Choroid plexus epithelial cell (primary cell): ENCODE results near the gene NEDD4.
A peak's percentile ranks its signal among the peaks of the same experiment; 100 is the strongest.
"Not testable (repeated sequence)": the region's sequence is repeated elsewhere in the genome, so short reads cannot be mapped to it uniquely, and the experiment has no call there.

ENCODE experiments used
- DNase-seq: peaks from one replicate; pipeline ENCODE4 v3.0.0-alpha.2; 2010; ENCODE audit warnings: low read depth
- H3K4me3 ChIP-seq: 2 replicates; pipeline ENCODE4 v1.5.1; 2011; ENCODE audit warnings: low read depth, mild to moderate bottlenecking, control low read depth, low read length, moderate library complexity
- TF ChIP-seq, protein P1 (sequence below): conservative IDR thresholded peaks from 2 replicates; pipeline ENCODE4 v1.5.1; 2011; ENCODE audit warnings: low read depth, mild to moderate bottlenecking, control low read depth, inconsistent platforms, low read length, moderate library complexity

The NEDD4 gene

GRCh38 chr15:56019819-56020486 is 26.5 kb upstream of the NEDD4 start:
- TF ChIP-seq, protein P1, sequence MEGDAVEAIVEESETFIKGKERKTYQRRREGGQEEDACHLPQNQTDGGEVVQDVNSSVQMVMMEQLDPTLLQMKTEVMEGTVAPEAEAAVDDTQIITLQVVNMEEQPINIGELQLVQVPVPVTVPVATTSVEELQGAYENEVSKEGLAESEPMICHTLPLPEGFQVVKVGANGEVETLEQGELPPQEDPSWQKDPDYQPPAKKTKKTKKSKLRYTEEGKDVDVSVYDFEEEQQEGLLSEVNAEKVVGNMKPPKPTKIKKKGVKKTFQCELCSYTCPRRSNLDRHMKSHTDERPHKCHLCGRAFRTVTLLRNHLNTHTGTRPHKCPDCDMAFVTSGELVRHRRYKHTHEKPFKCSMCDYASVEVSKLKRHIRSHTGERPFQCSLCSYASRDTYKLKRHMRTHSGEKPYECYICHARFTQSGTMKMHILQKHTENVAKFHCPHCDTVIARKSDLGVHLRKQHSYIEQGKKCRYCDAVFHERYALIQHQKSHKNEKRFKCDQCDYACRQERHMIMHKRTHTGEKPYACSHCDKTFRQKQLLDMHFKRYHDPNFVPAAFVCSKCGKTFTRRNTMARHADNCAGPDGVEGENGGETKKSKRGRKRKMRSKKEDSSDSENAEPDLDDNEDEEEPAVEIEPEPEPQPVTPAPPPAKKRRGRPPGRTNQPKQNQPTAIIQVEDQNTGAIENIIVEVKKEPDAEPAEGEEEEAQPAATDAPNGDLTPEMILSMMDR = no peak
- no peak overlapping the region for H3K4me3 ChIP-seq
- DNase-seq = no peak

- DNase-seq = no peak
- H3K4me3 ChIP-seq = no peak overlapping the region
- TF ChIP-seq, protein P1 = no peak
Observed at GRCh38 chr15:56019060-56019793, 25.8 kb upstream of the NEDD4 start.

DNA sequence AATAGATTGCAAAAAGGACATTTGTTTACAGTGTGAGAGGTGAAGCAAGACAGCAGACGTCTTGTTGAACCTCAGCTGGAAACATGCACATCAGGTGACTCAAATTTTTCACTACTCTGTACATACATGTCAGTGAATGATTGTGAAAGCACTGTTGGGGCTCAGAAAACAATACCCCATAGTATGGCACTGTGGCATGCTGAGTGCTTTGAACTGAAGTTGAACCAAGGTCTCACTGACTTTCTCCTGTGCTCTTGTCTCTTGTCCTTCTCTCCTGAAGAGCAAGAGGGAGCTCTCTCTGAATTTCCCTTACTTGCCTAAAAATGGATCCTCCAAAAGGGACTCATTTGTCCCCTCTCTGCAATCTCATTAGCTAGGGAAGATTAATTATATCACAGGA is 24.5 kb upstream of the NEDD4 start:
- no peak for DNase-seq
- TF ChIP-seq, protein P1 = peak; percentile 43
- no peak overlapping the region for H3K4me3 ChIP-seq

DNA sequence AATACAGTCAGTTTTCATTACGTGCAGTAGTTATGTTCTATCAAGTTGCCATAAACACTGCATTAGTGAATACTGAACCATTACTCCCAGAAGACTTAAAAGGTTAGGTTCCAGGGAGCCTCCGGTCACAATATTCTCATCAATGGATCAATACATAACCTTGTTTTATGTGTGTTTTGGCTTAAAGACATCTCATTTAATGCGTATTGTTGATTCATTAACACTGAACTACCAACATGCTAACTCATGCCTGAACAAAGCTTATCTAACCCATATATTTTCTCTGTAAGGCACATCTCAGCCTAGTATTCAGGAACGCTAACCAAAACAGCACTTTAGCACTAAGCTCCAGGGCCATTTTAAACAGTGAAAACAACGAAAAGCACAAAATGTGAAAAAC is 24.1 kb upstream of the NEDD4 start:
- TF ChIP-seq, protein P1 = no peak
- DNase-seq = no peak
- H3K4me3 ChIP-seq = no peak overlapping the region

DNA sequence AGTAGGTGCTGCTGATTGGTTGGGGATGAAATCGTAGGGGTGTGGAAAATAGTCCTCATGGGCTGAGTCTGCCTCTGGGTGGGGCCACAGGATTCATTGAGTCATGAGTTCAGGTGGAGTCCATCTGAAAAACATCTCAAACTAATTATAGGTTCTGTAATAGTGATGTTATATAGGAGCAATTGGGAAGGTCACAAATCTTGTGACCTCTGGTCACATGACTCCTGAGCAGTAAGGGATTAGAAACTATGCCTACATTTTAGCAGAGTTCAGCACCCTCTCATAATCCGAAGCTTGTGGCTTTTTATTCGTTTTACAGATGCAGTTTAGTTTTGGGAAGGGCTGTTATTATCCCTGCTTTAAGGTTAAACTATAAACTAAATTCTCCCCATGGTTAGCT is 22.9 kb upstream of the NEDD4 start:
- no peak overlapping the region for H3K4me3 ChIP-seq
- DNase-seq = no peak
- TF ChIP-seq, protein P1 = no peak

DNA sequence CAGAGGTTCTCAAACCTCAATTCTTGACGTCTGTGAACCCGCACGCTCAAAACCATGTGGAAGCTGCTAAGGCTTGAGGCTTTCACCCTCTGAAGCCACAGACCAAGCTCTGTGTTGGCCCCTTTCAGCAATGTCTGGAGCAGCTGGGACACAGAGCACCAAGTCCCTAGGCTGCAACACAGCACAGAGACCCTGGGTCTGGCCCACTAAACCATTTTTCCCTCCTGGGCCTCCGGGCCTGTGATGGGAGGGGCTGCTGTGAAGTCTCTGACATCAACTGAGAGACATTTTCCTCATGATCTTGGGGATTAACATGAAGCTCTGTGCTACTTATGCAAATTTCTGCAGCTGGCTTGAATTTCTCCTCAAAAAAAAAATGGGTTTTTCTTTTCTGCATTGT is 21.3 kb upstream of the NEDD4 start:
- DNase-seq = no peak
- H3K4me3 ChIP-seq = no peak overlapping the region
- TF ChIP-seq, protein P1 = no peak

DNA sequence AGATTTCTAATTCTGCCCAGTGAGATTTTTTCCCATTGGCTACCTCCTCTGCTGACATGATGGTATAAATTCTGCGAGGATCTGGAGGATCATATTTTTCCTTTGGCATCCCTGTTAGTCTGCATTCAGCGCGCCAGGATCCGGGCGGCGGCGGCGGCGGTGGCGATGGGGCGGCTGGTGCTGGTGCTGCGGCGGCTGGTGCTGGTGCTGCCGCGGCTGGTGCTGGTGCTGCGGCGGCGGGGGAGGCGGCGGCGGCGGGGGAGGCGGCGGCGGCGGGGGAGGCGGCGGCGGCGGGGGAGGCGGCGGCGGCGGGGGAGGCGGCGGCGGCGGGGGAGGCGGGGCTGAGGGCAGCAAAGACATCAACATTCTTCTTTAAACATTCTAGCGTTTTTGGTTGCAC is 13.6 kb upstream of the NEDD4 start:
- H3K4me3 ChIP-seq = peak overlapping the region; percentile 48

GRCh38 chr15:56006371-56006770 is 13.0 kb upstream of the NEDD4 start:
- not testable (repeated sequence) for H3K4me3 ChIP-seq, DNase-seq

More for the DNA sequence above, 13.6 kb upstream of the NEDD4 start:
- not testable (repeated sequence) for DNase-seq

- not testable (repeated sequence) for H3K4me3 ChIP-seq, DNase-seq
Observed at GRCh38 chr15:56004281-56004680, 10.9 kb upstream of the NEDD4 start.

DNA sequence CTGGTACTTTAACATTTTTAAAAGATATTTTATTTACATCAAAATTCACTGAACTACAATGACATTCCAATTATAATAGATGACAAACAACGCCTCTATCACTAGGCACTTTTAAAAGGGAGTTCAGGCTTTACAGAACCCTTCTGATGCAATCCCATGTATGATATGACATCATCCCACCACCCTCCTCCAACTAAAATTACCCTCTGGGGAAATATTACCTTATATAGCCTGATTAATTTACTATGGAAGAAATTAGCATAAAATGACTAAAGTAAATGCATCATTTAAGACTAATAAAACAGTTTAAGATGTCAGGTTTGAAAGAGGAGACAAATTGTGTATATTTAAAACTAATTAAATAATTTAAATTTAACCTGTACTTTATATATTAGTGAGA is 10.4 kb upstream of the NEDD4 start:
- not testable (repeated sequence) for H3K4me3 ChIP-seq, DNase-seq

- DNase-seq, H3K4me3 ChIP-seq: not testable (repeated sequence)
Observed at GRCh38 chr15:56003277-56003676, 9.9 kb upstream of the NEDD4 start.
